Measurements from ENCODE around the gene MRPL39.

GRCh38 chr21:25550352-25551120, 56.7 kb downstream of the MRPL39 start:
- TF ChIP-seq CTCF (IDR thresholded peaks at IDR 0.05; ENCODE audit: low read depth, low read length, poor library complexity, severe bottlenecking) (no peak), EZH2phosphoT487 (IDR thresholded peaks at IDR 0.05; ENCODE audit: borderline replicate concordance, low read length) (no peak)
